Activated effector memory CD4-positive, alpha-beta T cell treated with anti-CD3 and anti-CD28 coated beads, Interleukin-2, amount 50 U/mL, for 16 hours (primary cell): Measurements from ENCODE around the gene CNTNAP2.
"Not testable (repeated sequence)": the region's sequence is repeated elsewhere in the genome, so short reads cannot be mapped to it uniquely, and the experiment has no call there.

ENCODE experiments used
- DNase-seq: peaks from one replicate; pipeline ENCODE4 v3.0.0-alpha.2; 2020

The CNTNAP2 gene

DNA sequence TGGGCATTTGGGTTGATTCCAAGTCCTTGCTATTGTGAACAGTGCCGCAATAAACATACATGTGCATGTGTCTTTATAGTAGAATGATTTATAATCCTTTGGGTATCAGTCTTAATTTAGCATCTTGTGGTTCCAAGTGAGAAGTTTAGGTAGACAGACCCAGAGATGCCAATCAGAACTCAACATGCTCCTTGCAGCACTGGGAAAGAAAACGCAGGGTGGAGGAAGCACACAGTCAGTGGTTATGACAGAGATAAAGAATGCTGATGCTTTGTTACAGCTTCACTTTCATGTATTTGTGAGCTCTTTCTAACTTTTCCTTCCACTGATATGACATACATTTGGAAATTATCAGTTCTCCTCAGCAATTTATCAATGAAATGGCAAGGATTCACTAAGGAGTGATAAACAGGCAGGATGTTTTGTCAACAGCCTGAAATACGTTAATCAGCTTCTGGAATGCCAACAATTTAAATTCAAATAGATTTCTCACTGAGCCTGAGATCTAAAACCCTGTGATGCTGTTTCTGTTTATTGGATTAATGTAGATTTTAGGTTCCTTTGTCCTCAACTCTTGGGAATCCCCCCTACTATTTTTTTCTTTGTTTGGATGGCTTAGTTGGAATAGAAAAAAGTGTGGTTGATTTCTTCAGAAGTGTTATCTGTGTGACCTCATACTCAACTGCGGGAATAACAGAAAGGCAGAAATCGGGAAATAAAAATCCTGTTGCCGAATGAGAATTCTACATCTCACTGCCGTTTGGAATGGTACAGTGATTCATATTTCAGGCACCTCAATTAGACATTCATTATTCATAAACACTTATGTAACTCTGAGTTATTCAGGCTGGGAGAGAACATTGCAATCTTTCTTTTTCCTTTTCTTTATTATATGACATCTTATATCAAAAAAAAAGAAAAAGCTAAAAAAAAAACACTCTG lies 675.0 kb downstream of the CNTNAP2 start:
- DNase-seq: no peak

DNA sequence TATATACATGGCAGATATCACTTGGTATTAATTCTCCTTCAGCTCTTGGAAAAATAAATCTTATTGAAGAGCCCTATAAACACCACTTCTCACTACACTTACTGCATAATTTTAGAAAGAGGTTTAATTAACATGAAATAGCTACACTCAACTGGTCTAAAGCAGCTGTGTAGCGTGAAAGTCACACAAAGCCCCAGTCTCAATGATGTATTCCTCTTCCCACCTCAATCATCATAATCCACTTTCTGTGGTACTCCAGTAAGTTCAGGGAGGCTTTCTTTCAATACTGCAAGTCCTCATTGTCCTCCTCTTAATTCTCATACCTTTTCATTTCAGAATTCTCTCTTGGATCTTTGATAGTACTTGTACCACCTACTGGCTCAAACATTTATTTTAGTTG lies 688.0 kb downstream of the CNTNAP2 start:
- no peak for DNase-seq

GRCh38 chr7:146805082-146805481 lies 688.5 kb downstream of the CNTNAP2 start:
- no peak for DNase-seq

GRCh38 chr7:146826329-146826728 lies 709.7 kb downstream of the CNTNAP2 start:
- no peak for DNase-seq

DNA sequence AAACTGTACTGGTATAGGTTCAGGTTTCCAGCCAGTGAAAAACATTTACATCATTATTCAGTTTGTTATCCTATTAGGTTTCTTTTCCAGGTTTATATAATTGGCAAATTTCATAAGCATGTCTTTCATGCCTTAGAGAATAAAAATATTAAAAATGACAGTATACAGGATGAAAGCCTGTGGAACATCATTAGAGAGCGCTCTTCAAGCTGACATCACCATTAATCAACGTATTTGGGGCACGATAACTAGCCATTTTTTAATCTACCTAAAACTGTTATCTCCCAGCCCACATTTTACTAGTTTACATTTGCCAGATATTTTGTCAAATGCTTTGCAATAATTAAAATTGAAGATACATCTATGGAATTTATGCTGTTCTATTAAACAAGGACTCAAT lies 714.1 kb downstream of the CNTNAP2 start:
- DNase-seq: no peak

- no peak for DNase-seq
Measured at GRCh38 chr7:146831875-146832274, 715.3 kb downstream of the CNTNAP2 start.

GRCh38 chr7:146844405-146844804 lies 727.8 kb downstream of the CNTNAP2 start:
- DNase-seq: no peak

- DNase-seq: no peak
Measured at GRCh38 chr7:146858690-146859089, 742.1 kb downstream of the CNTNAP2 start.

DNA sequence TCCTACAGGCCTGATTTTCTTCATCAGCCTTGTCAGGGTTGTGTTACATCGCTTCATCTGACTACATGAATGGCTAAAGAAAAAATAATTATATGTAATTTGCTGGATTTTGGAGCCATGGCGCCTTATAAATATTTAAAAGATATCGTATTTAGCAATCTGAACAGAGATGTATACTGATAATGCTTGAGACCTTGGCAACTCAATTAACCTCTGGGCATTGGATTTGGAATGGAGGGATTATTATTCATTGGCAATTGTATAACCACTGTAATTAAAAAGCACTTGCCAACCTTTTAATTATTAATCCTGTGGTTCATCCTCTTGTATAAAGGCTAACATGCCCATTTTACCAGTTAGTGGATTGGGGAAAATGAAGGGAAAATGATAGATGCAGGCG lies 745.1 kb downstream of the CNTNAP2 start:
- DNase-seq: no peak

DNA sequence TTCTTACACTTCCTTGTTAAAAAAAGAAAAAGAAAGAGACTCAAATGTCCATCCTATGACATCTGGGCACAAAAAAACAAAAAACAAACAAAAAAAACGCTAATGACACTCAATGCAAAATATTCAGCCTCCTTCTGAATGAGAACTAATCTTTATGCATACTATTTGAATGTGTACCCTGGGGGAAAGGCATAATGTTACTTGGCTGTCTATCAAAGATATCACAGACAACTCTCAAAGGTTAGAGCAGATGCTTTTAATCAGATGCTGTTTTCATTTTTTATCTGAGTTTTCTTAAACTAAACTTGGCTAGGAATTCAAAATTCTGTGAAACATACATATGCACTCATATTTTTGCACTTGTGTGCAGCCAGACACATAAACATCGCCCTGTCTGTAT lies 745.8 kb downstream of the CNTNAP2 start:
- no peak for DNase-seq

DNA sequence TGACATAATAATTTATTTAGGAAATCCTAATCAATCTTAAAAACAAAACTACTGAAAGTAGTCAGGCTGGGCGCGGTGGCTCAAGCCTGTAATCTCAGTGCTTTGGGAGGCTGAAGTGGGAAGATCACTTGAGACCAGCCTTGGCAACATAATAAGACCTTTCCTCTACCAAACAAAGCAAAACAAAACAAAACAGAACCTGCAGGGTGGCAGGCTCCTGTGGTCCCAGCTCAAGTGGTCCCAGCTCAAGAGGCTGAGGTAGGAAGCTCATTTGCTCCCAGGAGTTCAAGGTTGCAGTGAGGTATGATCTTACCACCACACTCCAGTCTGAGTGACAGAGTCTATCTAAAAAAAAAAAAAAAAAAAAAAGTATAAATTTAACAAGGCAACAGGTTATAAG lies 748.0 kb downstream of the CNTNAP2 start:
- no peak for DNase-seq

- DNase-seq: no peak
Measured at GRCh38 chr7:146865696-146866095, 749.1 kb downstream of the CNTNAP2 start.

DNA sequence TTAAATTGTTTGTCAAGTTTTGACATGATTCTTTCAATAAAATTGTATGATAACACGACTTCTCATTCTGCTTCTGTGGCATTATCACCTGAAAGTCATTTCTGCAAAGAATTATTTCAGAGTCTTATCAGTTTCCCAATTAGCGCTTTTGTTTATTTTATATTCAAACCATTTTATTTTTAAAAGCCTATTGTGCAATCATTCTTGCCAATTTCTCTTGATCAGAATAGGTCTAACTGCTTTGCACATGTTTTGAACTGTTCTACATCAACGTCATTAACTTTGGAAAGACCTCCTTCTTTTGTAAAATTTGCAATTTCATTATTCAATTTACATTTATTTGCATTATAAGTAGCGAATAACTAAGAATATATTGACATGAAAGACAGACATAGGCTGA lies 758.1 kb downstream of the CNTNAP2 start:
- no peak for DNase-seq

- DNase-seq: no peak
Measured at GRCh38 chr7:146875237-146875785, 758.7 kb downstream of the CNTNAP2 start.

DNA sequence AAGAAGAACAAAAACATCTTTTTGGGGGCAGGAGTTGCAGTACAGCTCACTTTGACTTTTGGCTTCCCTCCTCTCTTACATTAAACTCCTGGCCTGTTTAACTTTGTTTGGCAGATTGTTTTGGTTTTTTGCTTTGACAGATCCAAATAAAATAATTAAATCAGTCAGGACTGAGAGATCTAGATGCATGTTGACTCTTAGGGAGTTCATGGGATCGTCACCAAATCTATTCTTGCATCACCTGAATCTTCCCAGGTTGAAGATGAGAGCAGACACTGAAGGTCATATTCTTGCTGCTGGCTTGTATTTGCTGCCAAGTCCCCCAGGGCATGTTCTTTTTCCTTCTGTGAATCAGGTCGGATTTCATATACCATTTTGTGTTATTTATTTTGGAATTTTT lies 759.4 kb downstream of the CNTNAP2 start:
- DNase-seq: no peak

DNA sequence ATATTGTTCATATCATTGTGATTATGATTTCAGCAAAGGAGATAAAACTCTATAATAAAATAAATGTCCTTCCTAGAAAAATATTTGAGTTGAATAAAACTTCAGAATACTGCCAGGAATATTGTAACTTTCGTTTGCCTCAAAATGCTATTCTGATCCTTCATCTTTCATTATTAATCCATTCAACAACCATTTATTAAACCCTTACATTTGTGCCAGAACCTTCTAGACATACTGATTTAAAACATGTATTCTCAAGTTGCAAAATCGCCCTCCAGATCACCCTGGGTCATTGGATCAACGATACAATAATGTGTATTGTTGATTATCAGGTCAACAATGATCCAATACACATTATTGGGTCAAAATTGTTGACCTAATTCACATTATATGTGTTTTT lies 759.8 kb downstream of the CNTNAP2 start:
- no peak for DNase-seq

DNA sequence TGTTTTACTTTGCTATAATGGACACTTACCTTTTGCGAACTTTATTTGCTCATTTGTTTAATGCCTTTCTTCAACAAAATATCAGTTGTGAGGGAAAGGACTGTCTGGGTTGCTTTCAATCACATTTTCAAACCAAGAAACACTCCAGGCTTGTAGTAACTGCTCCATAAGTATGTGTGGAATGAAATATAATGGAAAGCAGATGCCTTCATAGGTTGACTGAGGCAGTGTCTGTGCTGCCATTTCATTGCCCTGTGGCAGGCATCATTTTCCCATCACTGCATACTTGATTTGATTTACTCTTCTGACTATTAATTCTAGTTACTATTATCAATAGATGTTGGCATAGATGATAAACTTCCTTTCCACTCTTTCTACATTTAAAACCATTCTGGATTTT lies 762.3 kb downstream of the CNTNAP2 start:
- DNase-seq: no peak

DNA sequence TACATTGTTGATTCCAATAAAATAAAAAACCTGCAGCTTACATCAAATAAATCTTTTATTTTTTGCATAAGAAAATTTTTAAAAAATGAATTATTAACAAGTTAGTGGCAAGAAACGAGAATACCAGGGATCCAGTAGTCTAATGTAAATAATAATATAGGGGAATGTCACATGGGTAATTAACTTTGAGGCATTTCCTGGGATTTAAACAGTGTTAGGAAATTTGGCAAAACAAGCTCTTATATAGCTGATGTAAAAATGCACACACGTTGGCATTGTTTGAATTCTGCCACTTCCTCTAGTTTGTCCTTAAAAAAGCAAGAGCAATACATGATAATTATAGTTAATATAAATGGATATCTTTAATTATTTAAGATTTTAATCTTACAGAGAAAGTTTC lies 768.6 kb downstream of the CNTNAP2 start:
- no peak for DNase-seq

GRCh38 chr7:146889806-146890555 lies 773.4 kb downstream of the CNTNAP2 start:
- no peak for DNase-seq

GRCh38 chr7:146892151-146892550 lies 775.5 kb downstream of the CNTNAP2 start:
- no peak for DNase-seq

DNA sequence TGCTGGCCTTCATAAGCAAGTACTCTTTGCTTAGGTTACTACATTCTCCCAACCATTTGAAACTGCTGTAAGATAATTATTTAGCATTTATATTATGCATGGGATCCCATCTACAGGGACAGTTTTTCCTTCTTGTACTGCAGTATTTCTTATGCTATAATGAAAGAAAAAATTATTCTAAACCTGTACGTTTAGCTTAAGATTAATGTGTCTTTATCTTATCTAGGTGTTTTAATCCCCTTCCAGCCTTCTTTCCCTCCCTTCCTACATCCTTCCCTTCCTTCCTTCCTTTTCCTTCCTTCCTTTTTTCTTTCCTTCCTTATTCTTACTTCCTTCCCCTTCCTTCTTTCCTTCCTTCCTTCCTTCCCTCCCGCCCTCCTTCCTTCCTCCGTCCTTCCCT lies 778.3 kb downstream of the CNTNAP2 start:
- no peak for DNase-seq

DNA sequence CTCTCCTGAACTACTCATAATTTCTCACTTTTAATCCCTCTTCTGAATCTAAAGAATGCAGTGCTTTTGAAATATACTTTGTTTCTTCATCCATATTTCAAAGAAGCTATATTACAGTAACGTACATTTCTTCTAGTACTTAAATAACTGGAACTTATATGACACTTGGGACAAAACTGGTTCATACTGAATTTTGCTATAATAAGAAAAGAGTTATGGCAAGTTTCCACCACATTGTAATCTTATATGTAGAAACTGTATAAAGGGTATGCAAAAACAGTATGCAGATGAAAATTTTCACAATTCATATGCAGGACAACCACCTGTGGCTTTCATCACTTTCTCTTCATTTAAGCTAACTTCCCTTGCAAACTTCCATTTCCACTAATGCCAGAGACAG lies 785.7 kb downstream of the CNTNAP2 start:
- DNase-seq: no peak

GRCh38 chr7:146902728-146903127 lies 786.1 kb downstream of the CNTNAP2 start:
- DNase-seq: no peak

GRCh38 chr7:146905746-146906145 lies 789.1 kb downstream of the CNTNAP2 start:
- DNase-seq: not testable (repeated sequence)
